Lower leg skin (tissue), 3 donors: Measurements from ENCODE around the gene GNG4.

Experiments
- CTCF ChIP-seq, 3 donors: fragments of 450-650 bp; IDR thresholded peaks; one replicate each; pipeline ENCODE4 v1.5.1; 2016; ENCODE audit warnings: antibody characterized with exemption in 3 of 3, mild to moderate bottlenecking in 3 of 3, moderate library complexity in 2 of 3
- POLR2A ChIP-seq, 2 donors: fragments of 450-650 bp; IDR thresholded peaks; one replicate each; pipeline ENCODE4 v1.6.1; 2016 to 2017; ENCODE audit warnings: antibody characterized with exemption in 2 of 2, mild to moderate bottlenecking in 1 of 2, moderate library complexity in 1 of 2

GRCh38 chr1:235642943-235643371 lies 6.6 kb downstream of the GNG4 start:
- TF ChIP-seq CTCF (IDR thresholded peaks at IDR 0.05) (no peak), POLR2A (IDR thresholded peaks at IDR 0.05) (no peak)
